ENCODE data around the gene CHPF2.

CHPF2 gene

DNA sequence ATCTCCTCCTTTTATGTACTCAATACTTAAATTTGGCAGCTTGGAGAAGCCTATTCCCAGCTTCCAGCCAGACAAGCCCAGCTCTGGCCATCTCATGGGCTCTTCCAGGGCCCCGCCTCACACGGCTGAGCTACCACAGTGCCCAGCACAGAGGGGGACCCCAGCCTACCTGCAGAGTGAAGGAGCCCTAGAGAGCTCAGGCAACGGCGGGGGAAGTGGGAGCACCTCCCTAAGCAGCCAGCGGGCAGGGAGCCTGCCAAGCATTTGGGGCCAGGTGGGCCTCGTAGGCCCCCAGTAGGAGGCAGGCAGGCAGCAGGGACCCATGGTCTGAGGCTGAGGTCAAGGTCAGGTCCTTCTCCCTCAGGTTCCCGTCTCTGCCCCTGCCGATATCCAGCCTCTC lies 45.3 kb downstream of the CHPF2 start:
- Histone ChIP-seq H3K23ac (ENCODE audit: low read length) (no peak overlapping the region), H2BK5ac (ENCODE audit: low read depth, low read length, poor library complexity) (no peak overlapping the region), H3K4ac (ENCODE audit: low read depth, low read length) (no peak overlapping the region), H3K18ac (ENCODE audit: low read length) (no peak overlapping the region), H3K79me2 (ENCODE audit: control insufficient read depth, insufficient read depth, low read length, poor library complexity) (no peaks in the 10 kb centered on the region), H3K14ac (ENCODE audit: low read length) (no peak overlapping the region), H3K27me3 (ENCODE audit: insufficient read depth, low read length) (peaks cover 4% of the 10 kb centered on the region), H3K4me1 (ENCODE audit: control insufficient read depth in 1 of 2, insufficient read depth in 2 of 2, low read length in 2 of 2) (peaks cover 0 to 4% of the 10 kb centered on the region in 2 experiments), H2AFZ (ENCODE audit: insufficient read depth, low read length, poor library complexity) (no peak overlapping the region), H4K91ac (ENCODE audit: low read depth, low read length) (no peak overlapping the region), H3K4me3 (ENCODE audit: low read depth, low read length) (no peak overlapping the region), H2BK12ac (ENCODE audit: low read length) (no peak overlapping the region), H3K79me1 (ENCODE audit: low read length) (no peaks in the 10 kb centered on the region), H4K8ac (ENCODE audit: low read depth, low read length) (no peak overlapping the region), H3K9ac (ENCODE audit: low read length) (no peak overlapping the region), H2BK120ac (ENCODE audit: insufficient read depth, low read length, poor library complexity) (no peak overlapping the region), H3K9me3 (ENCODE audit: insufficient read depth, low read depth, low read length) (peaks cover 2% of the 10 kb centered on the region), H3K27ac (ENCODE audit: low read depth, low read length) (no peak overlapping the region), H3K4me2 (ENCODE audit: low read length) (no peak overlapping the region), H3K36me3 (ENCODE audit: control insufficient read depth in 1 of 2, insufficient read depth in 2 of 2, low read length in 2 of 2) (no peaks in the 10 kb centered on the region), H2AK5ac (ENCODE audit: low read length) (no peak overlapping the region), H4K12ac (ENCODE audit: low read depth, low read length) (no peak overlapping the region)
- WGBS (ENCODE audit: extremely low coverage, insufficient coverage, insufficient read length) = no CpG with 5 or more reads among the region's 8 CpGs
- DNase-seq = no peak

DNA sequence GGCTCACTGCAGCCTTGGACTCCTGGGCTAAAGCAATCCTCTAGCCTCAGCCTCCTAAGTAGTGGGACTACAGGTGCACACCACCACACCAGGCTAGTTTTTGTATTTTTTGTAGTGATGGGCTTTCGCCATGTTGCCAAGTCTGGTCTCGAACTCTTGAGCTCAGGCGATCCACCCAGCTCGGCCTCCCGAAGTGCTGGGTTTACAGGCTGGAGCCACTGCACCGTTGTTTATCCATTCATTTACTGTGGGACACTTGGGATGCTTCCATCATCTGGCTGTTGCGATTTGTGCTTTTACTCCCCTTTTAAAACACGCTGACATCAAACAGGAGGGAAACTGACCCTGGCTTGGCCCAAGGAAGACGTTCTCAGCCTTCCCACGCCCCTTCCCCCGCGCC lies 46.7 kb downstream of the CHPF2 start:
- Histone ChIP-seq H3K4me1 (ENCODE audit: control insufficient read depth in 1 of 2, insufficient read depth in 2 of 2, low read length in 2 of 2) (peaks cover 0 to 4% of the 10 kb centered on the region in 2 experiments), H3K79me1 (ENCODE audit: low read length) (no peaks in the 10 kb centered on the region), H3K27me3 (ENCODE audit: insufficient read depth, low read length) (peaks cover 4% of the 10 kb centered on the region), H2AFZ (ENCODE audit: insufficient read depth, low read length, poor library complexity) (no peak overlapping the region), H3K23ac (ENCODE audit: low read length) (no peak overlapping the region), H2BK12ac (ENCODE audit: low read length) (no peak overlapping the region), H3K36me3 (ENCODE audit: control insufficient read depth in 1 of 2, insufficient read depth in 2 of 2, low read length in 2 of 2) (no peaks in the 10 kb centered on the region), H3K9ac (ENCODE audit: low read length) (no peak overlapping the region), H3K4me2 (ENCODE audit: low read length) (no peak overlapping the region), H4K12ac (ENCODE audit: low read depth, low read length) (no peak overlapping the region), H4K8ac (ENCODE audit: low read depth, low read length) (no peak overlapping the region), H3K79me2 (ENCODE audit: control insufficient read depth, insufficient read depth, low read length, poor library complexity) (no peaks in the 10 kb centered on the region), H3K4ac (ENCODE audit: low read depth, low read length) (no peak overlapping the region), H2AK5ac (ENCODE audit: low read length) (no peak overlapping the region), H2BK5ac (ENCODE audit: low read depth, low read length, poor library complexity) (no peak overlapping the region), H3K4me3 (ENCODE audit: low read depth, low read length) (no peak overlapping the region), H3K14ac (ENCODE audit: low read length) (no peak overlapping the region), H4K91ac (ENCODE audit: low read depth, low read length) (no peak overlapping the region), H3K9me3 (ENCODE audit: insufficient read depth, low read depth, low read length) (peaks cover 2% of the 10 kb centered on the region), H3K27ac (ENCODE audit: low read depth, low read length) (no peak overlapping the region), H2BK120ac (ENCODE audit: insufficient read depth, low read length, poor library complexity) (no peak overlapping the region), H3K18ac (ENCODE audit: low read length) (no peak overlapping the region)
- no peak for DNase-seq
- no CpG with 5 or more reads among the region's 12 CpGs for WGBS (ENCODE audit: extremely low coverage, insufficient coverage, insufficient read length)

DNA sequence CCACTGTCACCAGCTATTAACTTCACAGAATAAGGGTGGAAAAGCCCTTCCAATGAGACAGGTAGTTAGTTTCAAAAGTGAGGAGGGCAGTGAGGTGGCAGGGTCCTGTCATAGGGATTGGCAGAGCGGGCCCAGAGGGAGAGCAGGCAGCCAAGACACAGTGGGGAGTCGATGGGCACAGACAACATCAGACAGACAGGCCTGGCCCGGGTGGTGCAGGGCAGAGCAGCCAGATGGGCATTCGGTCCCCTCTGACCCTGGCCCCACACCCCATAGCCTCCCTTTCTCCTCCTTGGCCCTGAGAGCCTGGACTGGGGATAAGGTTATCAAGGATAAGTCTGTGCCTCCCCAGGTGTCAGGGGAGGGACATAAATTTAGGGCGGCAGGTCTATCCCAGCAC lies 47.6 kb downstream of the CHPF2 start:
- no peak overlapping the region for H3K27ac ChIP-seq (ENCODE audit: low read depth, low read length)
- H2BK5ac ChIP-seq (ENCODE audit: low read depth, low read length, poor library complexity) = no peak overlapping the region
- no CpG with 5 or more reads among the region's 5 CpGs for WGBS (ENCODE audit: extremely low coverage, insufficient coverage, insufficient read length)
- no peak overlapping the region for H4K12ac ChIP-seq (ENCODE audit: low read depth, low read length)
- no peak overlapping the region for H4K91ac ChIP-seq (ENCODE audit: low read depth, low read length)
- no peak overlapping the region for H3K23ac ChIP-seq (ENCODE audit: low read length)
- H4K8ac ChIP-seq (ENCODE audit: low read depth, low read length) = no peak overlapping the region
- no peak for DNase-seq
- H2BK12ac ChIP-seq (ENCODE audit: low read length) = no peak overlapping the region
- H2AFZ ChIP-seq (ENCODE audit: insufficient read depth, low read length, poor library complexity) = no peak overlapping the region
- H3K4me3 ChIP-seq (ENCODE audit: low read depth, low read length) = no peak overlapping the region
- no peaks in the 10 kb centered on the region for H3K79me1 ChIP-seq (ENCODE audit: low read length)
- H2AK5ac ChIP-seq (ENCODE audit: low read length) = no peak overlapping the region
- no peak overlapping the region for H3K4me2 ChIP-seq (ENCODE audit: low read length)
- no peaks in the 10 kb centered on the region for H3K79me2 ChIP-seq (ENCODE audit: control insufficient read depth, insufficient read depth, low read length, poor library complexity)
- no peaks in the 10 kb centered on the region for H3K36me3 ChIP-seq (ENCODE audit: control insufficient read depth in 1 of 2, insufficient read depth in 2 of 2, low read length in 2 of 2)
- H3K18ac ChIP-seq (ENCODE audit: low read length) = no peak overlapping the region
- H3K27me3 ChIP-seq (ENCODE audit: insufficient read depth, low read length) = peaks cover 4% of the 10 kb centered on the region
- peaks cover 0 to 4% of the 10 kb centered on the region in 2 experiments for H3K4me1 ChIP-seq (ENCODE audit: control insufficient read depth in 1 of 2, insufficient read depth in 2 of 2, low read length in 2 of 2)
- peaks cover 2% of the 10 kb centered on the region for H3K9me3 ChIP-seq (ENCODE audit: insufficient read depth, low read depth, low read length)
- no peak overlapping the region for H3K9ac ChIP-seq (ENCODE audit: low read length)
- no peak overlapping the region for H3K4ac ChIP-seq (ENCODE audit: low read depth, low read length)
- no peak overlapping the region for H2BK120ac ChIP-seq (ENCODE audit: insufficient read depth, low read length, poor library complexity)
- H3K14ac ChIP-seq (ENCODE audit: low read length) = no peak overlapping the region

DNA sequence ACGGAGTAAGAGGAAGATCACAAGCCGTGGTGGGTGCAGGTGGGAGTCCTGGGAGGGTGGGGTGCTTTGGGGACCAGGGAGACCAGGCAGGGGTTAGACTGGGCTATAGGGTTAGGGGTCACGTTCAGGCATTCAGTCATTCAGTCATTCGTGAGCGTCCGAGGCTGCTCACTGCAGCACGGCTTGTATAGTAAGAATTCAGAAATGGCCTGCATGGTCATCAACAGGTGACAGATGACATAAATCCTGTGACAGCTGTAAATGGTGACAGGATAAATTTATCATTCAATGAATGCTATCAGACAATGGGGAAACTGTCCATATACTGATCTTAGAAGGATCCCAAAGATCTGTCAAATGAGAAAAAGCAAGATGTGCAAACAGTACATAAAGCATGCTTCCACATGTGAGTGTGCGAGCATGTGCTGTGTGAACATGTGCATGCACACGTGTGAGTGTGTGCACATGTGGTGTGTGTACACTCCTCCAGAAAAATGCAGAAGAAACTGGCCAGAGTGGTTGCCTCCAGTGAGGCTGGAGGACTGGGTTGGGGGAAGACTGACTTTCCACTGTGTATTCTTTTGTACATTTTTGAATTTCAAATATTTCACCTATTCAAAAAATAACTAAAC lies 48.2 kb downstream of the CHPF2 start:
- no peaks in the 10 kb centered on the region for H3K79me1 ChIP-seq (ENCODE audit: low read length)
- no peak overlapping the region for H3K4me3 ChIP-seq (ENCODE audit: low read depth, low read length)
- no peaks in the 10 kb centered on the region for H3K79me2 ChIP-seq (ENCODE audit: control insufficient read depth, insufficient read depth, low read length, poor library complexity)
- H3K9ac ChIP-seq (ENCODE audit: low read length) = no peak overlapping the region
- H3K18ac ChIP-seq (ENCODE audit: low read length) = no peak overlapping the region
- no peak overlapping the region for H2AK5ac ChIP-seq (ENCODE audit: low read length)
- H4K12ac ChIP-seq (ENCODE audit: low read depth, low read length) = no peak overlapping the region
- H3K14ac ChIP-seq (ENCODE audit: low read length) = no peak overlapping the region
- DNase-seq = no peak
- peaks cover 2% of the 10 kb centered on the region for H3K9me3 ChIP-seq (ENCODE audit: insufficient read depth, low read depth, low read length)
- no peak overlapping the region for H3K23ac ChIP-seq (ENCODE audit: low read length)
- H3K4ac ChIP-seq (ENCODE audit: low read depth, low read length) = no peak overlapping the region
- H3K27me3 ChIP-seq (ENCODE audit: insufficient read depth, low read length) = peaks cover 4% of the 10 kb centered on the region
- H3K4me1 ChIP-seq (ENCODE audit: control insufficient read depth in 1 of 2, insufficient read depth in 2 of 2, low read length in 2 of 2) = peaks cover 0 to 4% of the 10 kb centered on the region in 2 experiments
- WGBS (ENCODE audit: extremely low coverage, insufficient coverage, insufficient read length) = no CpG with 5 or more reads among the region's 9 CpGs
- H2BK120ac ChIP-seq (ENCODE audit: insufficient read depth, low read length, poor library complexity) = no peak overlapping the region
- no peak overlapping the region for H4K8ac ChIP-seq (ENCODE audit: low read depth, low read length)
- H4K91ac ChIP-seq (ENCODE audit: low read depth, low read length) = no peak overlapping the region
- H3K36me3 ChIP-seq (ENCODE audit: control insufficient read depth in 1 of 2, insufficient read depth in 2 of 2, low read length in 2 of 2) = no peaks in the 10 kb centered on the region
- no peak overlapping the region for H2BK12ac ChIP-seq (ENCODE audit: low read length)
- H2AFZ ChIP-seq (ENCODE audit: insufficient read depth, low read length, poor library complexity) = no peak overlapping the region
- H3K27ac ChIP-seq (ENCODE audit: low read depth, low read length) = no peak overlapping the region
- no peak overlapping the region for H2BK5ac ChIP-seq (ENCODE audit: low read depth, low read length, poor library complexity)
- H3K4me2 ChIP-seq (ENCODE audit: low read length) = no peak overlapping the region

All from trophoblast cell (in vitro differentiated cells and primary cell).